ENCODE measurements around the gene FUBP3.

The FUBP3 gene

GRCh38 chr9:130604295-130604694 lies 24.9 kb downstream of the FUBP3 start:
- no peaks in the 10 kb centered on the region for H3K9me3 ChIP-seq (ENCODE audit: control insufficient read depth, insufficient read depth, low read length)
- no peaks in the 10 kb centered on the region for H3K4me1 ChIP-seq (ENCODE audit: control insufficient read depth, low read length)
- no peak overlapping the region for H3K27ac ChIP-seq (ENCODE audit: low read depth, low read length)
- peaks cover 24% of the 10 kb centered on the region for H3K36me3 ChIP-seq (ENCODE audit: control insufficient read depth, low read length)
- H4K20me1 ChIP-seq (ENCODE audit: control insufficient read depth, insufficient read depth, low read depth, low read length): no peaks in the 10 kb centered on the region
- no peak overlapping the region for H3K4me2 ChIP-seq (ENCODE audit: low read length)
- no peaks in the 10 kb centered on the region for H3K27me3 ChIP-seq (ENCODE audit: control insufficient read depth, low read length)
- H3K79me2 ChIP-seq (ENCODE audit: control insufficient read depth, low read length): no peaks in the 10 kb centered on the region
- no peaks in the 10 kb centered on the region for H3F3A ChIP-seq (ENCODE audit: control insufficient read depth, insufficient read depth)
- TF ChIP-seq CTCF (IDR thresholded peaks at IDR 0.05; ENCODE audit: low read depth, low read length, poor library complexity, severe bottlenecking): no peak
- no peaks in the 10 kb centered on the region for H3K9me2 ChIP-seq (replicated peaks; ENCODE audit: control insufficient read depth, low read length)
- H3K4me3 ChIP-seq (ENCODE audit: low read length): no peak overlapping the region

- H3K79me2 ChIP-seq (ENCODE audit: control insufficient read depth, low read length): no peaks in the 10 kb centered on the region
- no peak overlapping the region for H3K4me2 ChIP-seq (ENCODE audit: low read length)
- no peaks in the 10 kb centered on the region for H3K9me2 ChIP-seq (replicated peaks; ENCODE audit: control insufficient read depth, low read length)
- no peaks in the 10 kb centered on the region for H3K4me1 ChIP-seq (ENCODE audit: control insufficient read depth, low read length)
- no peaks in the 10 kb centered on the region for H3K9me3 ChIP-seq (ENCODE audit: control insufficient read depth, insufficient read depth, low read length)
- no peak overlapping the region for H3K27ac ChIP-seq (ENCODE audit: low read depth, low read length)
- no peaks in the 10 kb centered on the region for H4K20me1 ChIP-seq (ENCODE audit: control insufficient read depth, insufficient read depth, low read depth, low read length)
- no peak overlapping the region for H3K4me3 ChIP-seq (ENCODE audit: low read length)
- peaks cover 23% of the 10 kb centered on the region for H3K36me3 ChIP-seq (ENCODE audit: control insufficient read depth, low read length)
- H3K27me3 ChIP-seq (ENCODE audit: control insufficient read depth, low read length): no peaks in the 10 kb centered on the region
- no peaks in the 10 kb centered on the region for H3F3A ChIP-seq (ENCODE audit: control insufficient read depth, insufficient read depth)
- TF ChIP-seq CTCF (IDR thresholded peaks at IDR 0.05; ENCODE audit: low read depth, low read length, poor library complexity, severe bottlenecking) (no peak), EZH2phosphoT487 (IDR thresholded peaks at IDR 0.05; ENCODE audit: borderline replicate concordance, low read length) (no peak)
Observed at GRCh38 chr9:130606887-130607600, 27.7 kb downstream of the FUBP3 start.

- H3K27ac ChIP-seq (ENCODE audit: low read depth, low read length): no peak overlapping the region
- no peaks in the 10 kb centered on the region for H4K20me1 ChIP-seq (ENCODE audit: control insufficient read depth, insufficient read depth, low read depth, low read length)
- no peaks in the 10 kb centered on the region for H3K9me3 ChIP-seq (ENCODE audit: control insufficient read depth, insufficient read depth, low read length)
- H3K79me2 ChIP-seq (ENCODE audit: control insufficient read depth, low read length): no peaks in the 10 kb centered on the region
- TF ChIP-seq EZH2phosphoT487 (IDR thresholded peaks at IDR 0.05; ENCODE audit: borderline replicate concordance, low read length) (no peak), CTCF (IDR thresholded peaks at IDR 0.05; ENCODE audit: low read depth, low read length, poor library complexity, severe bottlenecking) (no peak)
- H3F3A ChIP-seq (ENCODE audit: control insufficient read depth, insufficient read depth): no peaks in the 10 kb centered on the region
- H3K36me3 ChIP-seq (ENCODE audit: control insufficient read depth, low read length): peaks cover 30% of the 10 kb centered on the region
- no peak overlapping the region for H3K4me3 ChIP-seq (ENCODE audit: low read length)
- no peaks in the 10 kb centered on the region for H3K9me2 ChIP-seq (replicated peaks; ENCODE audit: control insufficient read depth, low read length)
- H3K27me3 ChIP-seq (ENCODE audit: control insufficient read depth, low read length): no peaks in the 10 kb centered on the region
- H3K4me2 ChIP-seq (ENCODE audit: low read length): no peak overlapping the region
- no peaks in the 10 kb centered on the region for H3K4me1 ChIP-seq (ENCODE audit: control insufficient read depth, low read length)
Observed at GRCh38 chr9:130607640-130608420, 28.5 kb downstream of the FUBP3 start.

All from DOHH2 (cell line).